GM12878 (cell line): ENCODE data around the gene PROM1. TPM values are rescaled to one million over a fixed set of nuclear protein-coding genes. Genes with fewer than 3 reads are reported as not detected.

ENCODE experiments used
- ATAC-seq: fragments of 200-7000 bp; cut with Tn5 transposase; 3 replicates; pipeline ENCODE4 v1.9.1; 2020; ENCODE audit warnings: mild to moderate bottlenecking, moderate library complexity
- BruUV-seq: library from RNA; stranded (reverse); fragments of 400-500 nt; replicated peaks from 2 replicates; lab custom pipeline; 2021; lab: Mats Ljungman, UMichigan
- CTCF ChIA-PET: fragments of 300-600 bp; sonication (Branson Sonifier 250); formaldehyde crosslinking; extraction: SDS; loops from one replicate; lab custom pipeline; 2021; ENCODE audit warnings: inconsistent platforms; lab: Yijun Ruan, JAX
- POLR2A ChIA-PET: fragments of 350-600 bp; formaldehyde crosslinking; extraction: SDS; loops from one replicate; lab custom pipeline; 2021; ENCODE audit warnings: inconsistent platforms; lab: Charles Lee
- RAD21 ChIA-PET: fragments of 300-600 bp; sonication (Branson Sonifier 250); formaldehyde crosslinking; loops from one replicate; lab custom pipeline; 2023; ENCODE audit warnings: antibody characterized with exemption; ENCODE audit not compliant: unreplicated experiment; lab: Charles Lee
- SMC1A ChIA-PET: fragments of 300-600 bp; sonication (Branson Sonifier 250); formaldehyde crosslinking; loops from one replicate; lab custom pipeline; 2023; ENCODE audit not compliant: unreplicated experiment, uncharacterized antibody; lab: Charles Lee
- DNase-seq: peaks from one replicate; pipeline ENCODE4 v3.0.0-alpha.2; 2011; ENCODE audit warnings: low read depth, low spot score
- FAIRE-seq: peaks from 3 replicates; lab custom pipeline; 2011; peaks lifted over from hg19 to GRCh38; lab: Jason Lieb, UNC
- H2AFZ ChIP-seq: 2 replicates; pipeline ENCODE4 v1.6.0; 2011; ENCODE audit warnings: low read depth, low read length, control low read depth; ENCODE audit not compliant: control insufficient read depth
- H3K27ac ChIP-seq: 2 replicates; pipeline ENCODE4 v1.5.1; 2011; ENCODE audit warnings: control low read depth; ENCODE audit not compliant: control insufficient read depth, insufficient read depth
- H3K27me3 ChIP-seq, 2 experiments: replicated peaks in 1 of 2; 2 replicates each; pipeline versions ENCODE4 v1.6.0 to v1.6.1; 2011; ENCODE audit warnings: low read length in 1 of 2; ENCODE audit not compliant: control insufficient read depth in 2 of 2, insufficient read depth in 2 of 2
- H3K36me3 ChIP-seq, 2 experiments: 2 replicates each; pipeline ENCODE4 v1.5.1; 2011; ENCODE audit warnings: low read length in 1 of 2; ENCODE audit not compliant: control insufficient read depth in 2 of 2, insufficient read depth in 2 of 2
- H3K4me1 ChIP-seq: 2 replicates; pipeline ENCODE4 v1.6.1; 2011; ENCODE audit warnings: mild to moderate bottlenecking, low read length, moderate library complexity, mixed read lengths; ENCODE audit not compliant: control insufficient read depth, insufficient read depth
- H3K4me2 ChIP-seq: 2 replicates; pipeline ENCODE4 v1.6.0; 2011; ENCODE audit warnings: control low read depth; ENCODE audit not compliant: control insufficient read depth, insufficient read depth
- H3K4me3 ChIP-seq: fragments of 200-600 bp; sonication (generic); 2 replicates; pipeline ENCODE4 v1.5.1; 2016
- H3K79me2 ChIP-seq: 2 replicates; pipeline ENCODE4 v1.6.0; 2011; ENCODE audit warnings: low read length; ENCODE audit not compliant: control insufficient read depth, insufficient read depth
- H3K9ac ChIP-seq: 2 replicates; pipeline ENCODE4 v1.8.0; 2011; ENCODE audit warnings: low read length, control low read depth, mixed read lengths; ENCODE audit not compliant: control insufficient read depth, insufficient read depth
- H3K9me3 ChIP-seq: replicated peaks from 3 replicates; pipeline ENCODE4 v1.5.1; 2011; ENCODE audit warnings: mild to moderate bottlenecking, low read length; ENCODE audit not compliant: control insufficient read depth, insufficient read depth
- H4K20me1 ChIP-seq: 2 replicates; pipeline ENCODE4 v1.6.0; 2011; ENCODE audit not compliant: control insufficient read depth, insufficient read depth
- MEF2B ChIP-seq: fragments of 450-650 bp; IDR thresholded peaks from 2 replicates; pipeline ENCODE4 v1.6.1; 2018; ENCODE audit warnings: mild to moderate bottlenecking, moderate library complexity; ENCODE audit not compliant: partially characterized antibody, poor library complexity, severe bottlenecking
- MTA2 ChIP-seq: fragments of 450-650 bp; IDR thresholded peaks from 2 replicates; pipeline ENCODE4 v1.6.1; 2016; ENCODE audit warnings: low read depth, mild to moderate bottlenecking, moderate library complexity
- MTA3 ChIP-seq: IDR thresholded peaks from 2 replicates; pipeline ENCODE4 v1.6.1; 2012; ENCODE audit warnings: low read length, inconsistent platforms, borderline replicate concordance
- NKRF ChIP-seq: fragments of 450-650 bp; conservative IDR thresholded peaks from 2 replicates; pipeline ENCODE4 v1.6.1; 2017; ENCODE audit warnings: mild to moderate bottlenecking, moderate library complexity
- PKNOX1 ChIP-seq: fragments of 450-650 bp; IDR thresholded peaks from 2 replicates; pipeline ENCODE4 v1.6.1; 2016; ENCODE audit warnings: mild to moderate bottlenecking
- ZNF622 ChIP-seq: fragments of 450-650 bp; IDR thresholded peaks from 2 replicates; pipeline ENCODE4 v1.6.1; 2017; ENCODE audit warnings: mild to moderate bottlenecking, inconsistent platforms
- WGBS: methylation state at CpG from one replicate; pipeline ENCODE4 v1.1.6; 2016; ENCODE audit warnings: low lambda C conversion rate; ENCODE audit not compliant: insufficient replicate concordance, insufficient coverage; ENCODE audit errors: missing lambda C conversion rate; 5-methylcytosine and 5-hydroxymethylcytosine counted together
- in situ Hi-C: fragments of 300-500 bp; cut with MboI; formaldehyde crosslinking; loops from 9 replicates; pipeline ENCODE4 v1.14.3; 2018; ENCODE audit warnings: mixed read lengths
- intact Hi-C: fragments of 100-400 bp; cut with micrococcal nuclease; formaldehyde crosslinking; loops from one replicate; pipeline ENCODE4 v1.14.2; 2022; ENCODE audit not compliant: unreplicated experiment
- polyA plus RNA-seq, 11 experiments: library from polyadenylated mRNA; depleted of rRNA in 4 of 11; unstranded in 6 of 11; stranded (reverse) in 5 of 11; fragments of >200 nt; fragmentation: Nextera tagmentation in 4 of 11; fragmentation: Illumina TruSeq in 1 of 11; extraction: Ambion mirVana in 4 of 11; extraction: Trizol in 1 of 11; gene quantifications; 1 replicate in 1 of 11; 2 replicates in 10 of 11; pipeline versions ENCODE4 v1.2.1 to v1.2.3, GENCODE V29; 2011 to 2016; ENCODE audit warnings: inconsistent platforms in 2 of 11, missing spikeins in 2 of 11, low read depth in 1 of 11
- total RNA-seq, 4 experiments: library from RNA; depleted of rRNA in 3 of 4; stranded (reverse); fragments of >200 nt in 3 of 4; fragmentation: Illumina TruSeq in 1 of 4; extraction: Trizol in 1 of 4; gene quantifications; 2 replicates each; pipeline versions ENCODE4 v1.2.1 to v1.2.3, GENCODE V29; 2013 to 2021

The PROM1 gene
- total and polyA plus RNA-seq, 10 of the 15 experiments (the other 5 are each of a cell fraction or from before 2014, with no cell fraction given), result 0.08 to 0.31 (median 0.18) TPM; not detected in 7

GRCh38 chr4:16000708-16001483 lies 82.9 kb downstream of the PROM1 start:
- TF ChIP-seq MTA3, result no peak
- TF ChIP-seq MTA2, result no peak
- TF ChIP-seq PKNOX1, result no peak
- TF ChIP-seq MEF2B, result no peak
- no peak for TF ChIP-seq NKRF
- no peak for TF ChIP-seq ZNF622
- TF ChIP-seq, all 136 proteins: peak for 0

More at GRCh38 chr4:16000708-16001483, 82.9 kb downstream of the PROM1 start:
- Histone ChIP-seq H3K36me3 (no peaks in the 10 kb centered on the region), H3K4me1 (no peaks in the 10 kb centered on the region), H3K9ac (no peak overlapping the region), H3K4me3 (no peak overlapping the region), H3K4me2 (no peak overlapping the region), H2AFZ (no peak overlapping the region), H3K9me3 (no peaks in the 10 kb centered on the region), H3K79me2 (no peaks in the 10 kb centered on the region), H4K20me1 (no peaks in the 10 kb centered on the region), H3K27me3 (no peaks in the 10 kb centered on the region), H3K27ac (no peak overlapping the region)
- no TSS peak for BruUV-seq
- peak; percentile 8; the same call in 2 of the 3 replicates for ATAC-seq
- no peak for FAIRE-seq
- DNase-seq, result no peak
- CTCF ChIA-PET, result interaction anchor here (0.7 to 9.8 kb wide), 19 partner anchors 8 to 522 kb away, joined by 3 to 105 read pairs (median 6); partner anchors contain the start of gene FGFBP2
- RAD21 ChIA-PET, result interaction anchor here (0.9 to 3.8 kb wide), 10 partner anchors 43 to 521 kb away, joined by 3 to 25 read pairs (median 6); no protein-coding TSS in a partner anchor
- SMC1A ChIA-PET, result interaction anchor here (0.9 to 3.1 kb wide), 7 partner anchors 38 to 272 kb away, joined by 3 to 35 read pairs (median 5); partner anchors contain the start of gene FGFBP2
- WGBS, result 59% methylated on average over 10 of the region's 12 CpGs
- POLR2A ChIA-PET, result interaction anchor here (1.6 kb wide), 1 partner anchor 195 kb away, joined by 7 read pairs; no protein-coding TSS in a partner anchor
- in situ Hi-C loops, result loop anchor here (5.0 kb wide), 2 partner anchors 114 to 194 kb away; no protein-coding TSS in a partner anchor
- intact Hi-C loops, result loop anchor here (1.0 to 5.0 kb wide), 7 partner anchors 38 to 764 kb away; partner anchors contain the start of gene FGFBP2
